GM21723 (cell line): ENCODE data around the gene AFF2.
"Not testable (repeated sequence)": the region's sequence is repeated elsewhere in the genome, so short reads cannot be mapped to it uniquely, and the experiment has no call there.

Experiments
- ATAC-seq: cut with Tn5 transposase; IDR thresholded peaks from one replicate; pipeline ENCODE4 v1.9.1; 2021; ENCODE audit warnings: mild to moderate bottlenecking, moderate library complexity; ENCODE audit not compliant: unreplicated experiment

The AFF2 gene

GRCh38 chrX:148629434-148629833 lies 129.0 kb downstream of the AFF2 start:
- ATAC-seq: no peak

GRCh38 chrX:148632444-148632843 lies 132.0 kb downstream of the AFF2 start:
- no peak for ATAC-seq

GRCh38 chrX:148633218-148633908 lies 132.9 kb downstream of the AFF2 start:
- ATAC-seq: no peak

- no peak for ATAC-seq
These were observed 134.2 kb downstream of the AFF2 start for GRCh38 chrX:148634591-148634990.

GRCh38 chrX:148643460-148643859 lies 143.0 kb downstream of the AFF2 start:
- ATAC-seq: no peak

GRCh38 chrX:148647651-148648050 lies 147.2 kb downstream of the AFF2 start:
- ATAC-seq: no peak

GRCh38 chrX:148649145-148649795 lies 148.9 kb downstream of the AFF2 start:
- ATAC-seq: no peak

- no peak for ATAC-seq
These were observed 157.8 kb downstream of the AFF2 start for GRCh38 chrX:148658115-148658730.

GRCh38 chrX:148659481-148659880 lies 159.1 kb downstream of the AFF2 start:
- ATAC-seq: no peak

- ATAC-seq: no peak
These were observed 160.6 kb downstream of the AFF2 start for GRCh38 chrX:148661035-148661434.

- no peak for ATAC-seq
These were observed 161.6 kb downstream of the AFF2 start for GRCh38 chrX:148662014-148662413.

- ATAC-seq: no peak
These were observed 163.8 kb downstream of the AFF2 start for GRCh38 chrX:148664171-148664570.

- no peak for ATAC-seq
These were observed 164.6 kb downstream of the AFF2 start for GRCh38 chrX:148664995-148665394.

GRCh38 chrX:148669175-148669574 lies 168.8 kb downstream of the AFF2 start:
- ATAC-seq: not testable (repeated sequence)

- no peak for ATAC-seq
These were observed 169.9 kb downstream of the AFF2 start for GRCh38 chrX:148670277-148670676.

- no peak for ATAC-seq
These were observed 172.1 kb downstream of the AFF2 start for GRCh38 chrX:148672517-148672916.

- ATAC-seq: no peak
These were observed 181.2 kb downstream of the AFF2 start for GRCh38 chrX:148681605-148682004.

- no peak for ATAC-seq
These were observed 181.8 kb downstream of the AFF2 start for GRCh38 chrX:148682206-148682605.

GRCh38 chrX:148691456-148691855 lies 191.0 kb downstream of the AFF2 start:
- no peak for ATAC-seq

- no peak for ATAC-seq
These were observed 194.8 kb downstream of the AFF2 start for GRCh38 chrX:148695255-148695654.

- ATAC-seq: no peak
These were observed 197.8 kb downstream of the AFF2 start for GRCh38 chrX:148698221-148698620.

GRCh38 chrX:148700021-148700420 lies 199.6 kb downstream of the AFF2 start:
- ATAC-seq: no peak
